Fibroblast of the aortic adventitia (primary cell): ENCODE results near the gene CSNK2A1. TPM values are rescaled to one million over a fixed set of nuclear protein-coding genes. Genes with fewer than 3 reads are reported as not detected.

ENCODE experiments used
- DNase-seq: peaks from one replicate; pipeline ENCODE4 v3.0.0-alpha.2; 2010; ENCODE audit warnings: low read depth
- H3K4me3 ChIP-seq: 2 replicates; pipeline ENCODE4 v1.5.1; 2011; ENCODE audit warnings: low read depth, mild to moderate bottlenecking, control low read depth, low read length, moderate library complexity
- CTCF ChIP-seq: IDR thresholded peaks from 2 replicates; pipeline ENCODE4 v1.5.1; 2011; ENCODE audit warnings: mild to moderate bottlenecking, low read length, control low read depth, inconsistent platforms; ENCODE audit not compliant: insufficient read depth
- total RNA-seq: library from RNA; depleted of rRNA; stranded (reverse); fragments of >200 nt; gene quantifications from 2 replicates; pipeline ENCODE4 v1.2.3, GENCODE V29; 2012; ENCODE audit warnings: low replicate concordance

Gene CSNK2A1
- total RNA-seq, 1 donor: 147 TPM

- H3K4me3 ChIP-seq: no peak overlapping the region
- TF ChIP-seq CTCF: no peak
- DNase-seq: no peak
These were observed 30.1 kb upstream of the CSNK2A1 start for GRCh38 chr20:573414-574296.

- H3K4me3 ChIP-seq: no peak overlapping the region
- DNase-seq: no peak
- TF ChIP-seq CTCF: no peak
These were observed 29.1 kb upstream of the CSNK2A1 start for GRCh38 chr20:572727-573126.

- no peak for TF ChIP-seq CTCF
- peak; percentile 33 for DNase-seq
- H3K4me3 ChIP-seq: no peak overlapping the region
These were observed 28.3 kb upstream of the CSNK2A1 start for GRCh38 chr20:571754-572441.

GRCh38 chr20:568673-569415, 25.3 kb upstream of the CSNK2A1 start:
- no peak overlapping the region for H3K4me3 ChIP-seq
- no peak for TF ChIP-seq CTCF
- no peak for DNase-seq

- TF ChIP-seq CTCF: no peak
- no peak for DNase-seq
- H3K4me3 ChIP-seq: no peak overlapping the region
These were observed 24.6 kb upstream of the CSNK2A1 start for GRCh38 chr20:568097-568652.

- H3K4me3 ChIP-seq: no peak overlapping the region
- no peak for DNase-seq
- no peak for TF ChIP-seq CTCF
These were observed 20.6 kb upstream of the CSNK2A1 start for GRCh38 chr20:564192-564591.
